Panc1 (cell line): ENCODE results near the gene ZBED1.

Experiments used
- CTCF ChIP-seq: fragments of 450-650 bp; IDR thresholded peaks from 2 replicates; pipeline ENCODE4 v1.5.1; 2017; ENCODE audit warnings: mild to moderate bottlenecking
- POLR2AphosphoS5 ChIP-seq: IDR thresholded peaks from 2 replicates; pipeline ENCODE4 v1.6.1; 2012; ENCODE audit warnings: mild to moderate bottlenecking, low read depth, low read length, moderate library complexity
- TCF7L2 ChIP-seq: IDR thresholded peaks from 2 replicates; pipeline ENCODE4 v1.6.1; 2011; ENCODE audit warnings: mild to moderate bottlenecking, low read depth, low read length, inconsistent platforms

- no peak for TF ChIP-seq POLR2AphosphoS5
- TF ChIP-seq CTCF = no peak
- no peak for TF ChIP-seq TCF7L2
Measured at GRCh38 chrX:2520539-2520938, 19.8 kb upstream of the ZBED1 start.
